Hepatocyte (in vitro differentiated cells): Measurements from ENCODE around the gene PRDM7. TPM values are rescaled to one million over a fixed set of nuclear protein-coding genes. Genes with fewer than 3 reads are reported as not detected.

Experiments
- DNase-seq: peaks from one replicate; pipeline ENCODE4 v3.0.0-alpha.2; 2016; ENCODE audit warnings: low spot score
- H2AFZ ChIP-seq: fragments of 200-600 bp; sonication (generic); 2 replicates; pipeline ENCODE4 v1.6.0; 2016; ENCODE audit warnings: antibody characterized with exemption, mild to moderate bottlenecking
- H3K27ac ChIP-seq: fragments of 200-600 bp; sonication (generic); 2 replicates; pipeline ENCODE4 v1.5.1; 2016; ENCODE audit warnings: mild to moderate bottlenecking
- H3K27me3 ChIP-seq: fragments of 200-600 bp; sonication (generic); 2 replicates; pipeline ENCODE4 v1.6.1; 2016
- H3K36me3 ChIP-seq: fragments of 200-600 bp; sonication (generic); replicated peaks from 2 replicates; pipeline ENCODE4 v1.5.1; 2016; ENCODE audit warnings: low read depth; ENCODE audit not compliant: insufficient read depth
- H3K4me1 ChIP-seq: fragments of 200-600 bp; sonication (generic); 2 replicates; pipeline ENCODE4 v1.5.1; 2016; ENCODE audit warnings: mild to moderate bottlenecking, moderate library complexity; ENCODE audit not compliant: insufficient read depth
- H3K4me2 ChIP-seq: fragments of 200-600 bp; sonication (generic); 2 replicates; pipeline ENCODE4 v1.6.0; 2016
- H3K4me3 ChIP-seq: fragments of 200-600 bp; sonication (generic); 2 replicates; pipeline ENCODE4 v1.5.1; 2016; ENCODE audit warnings: mild to moderate bottlenecking
- H3K79me2 ChIP-seq: fragments of 200-600 bp; sonication (generic); 2 replicates; pipeline ENCODE4 v1.6.0; 2017; ENCODE audit warnings: mild to moderate bottlenecking
- H3K9me2 ChIP-seq: fragments of 200-600 bp; sonication (generic); replicated peaks from 2 replicates; pipeline ENCODE4 v1.6.0; 2017; ENCODE audit warnings: mild to moderate bottlenecking; ENCODE audit not compliant: insufficient read depth
- H3K9me3 ChIP-seq: fragments of 200-600 bp; sonication (generic); 2 replicates; pipeline ENCODE4 v1.5.1; 2016; ENCODE audit warnings: low read depth, mild to moderate bottlenecking
- H4K20me1 ChIP-seq: fragments of 200-600 bp; sonication (generic); 2 replicates; pipeline ENCODE4 v1.6.0; 2016; ENCODE audit warnings: mild to moderate bottlenecking; ENCODE audit not compliant: insufficient read depth, poor library complexity, severe bottlenecking
- CTCF ChIP-seq: fragments of 200-600 bp; sonication (generic); IDR thresholded peaks from 2 replicates; pipeline ENCODE4 v1.5.1; 2016; ENCODE audit warnings: antibody characterized with exemption, mild to moderate bottlenecking; ENCODE audit not compliant: poor library complexity
- EZH2 ChIP-seq: fragments of 200-600 bp; sonication (generic); IDR thresholded peaks from 2 replicates; pipeline ENCODE4 v1.6.1; 2016; ENCODE audit warnings: antibody characterized with exemption, mild to moderate bottlenecking, borderline replicate concordance
- EZH2phosphoT487 ChIP-seq: fragments of 200-600 bp; sonication (generic); IDR thresholded peaks from one replicate; pipeline ENCODE4 v1.6.1; 2018; ENCODE audit warnings: antibody characterized with exemption, mild to moderate bottlenecking, low read depth, moderate library complexity; ENCODE audit not compliant: unreplicated experiment, severe bottlenecking
- WGBS: methylation state at CpG from one replicate; pipeline ENCODE4 v1.1.6; 2016; ENCODE audit warnings: low lambda C conversion rate; ENCODE audit errors: missing lambda C conversion rate; 5-methylcytosine and 5-hydroxymethylcytosine counted together
- polyA plus RNA-seq: library from polyadenylated mRNA; unstranded; fragments of >200 nt; fragmentation: Nextera tagmentation; extraction: Ambion mirVana; gene quantifications from 2 replicates; pipeline ENCODE4 v1.2.1, GENCODE V29; 2016
- total RNA-seq: library from RNA; depleted of rRNA; stranded (reverse); fragments of >200 nt; gene quantifications from 2 replicates; pipeline ENCODE4 v1.2.3, GENCODE V29; 2014

The PRDM7 gene
- total and polyA plus RNA-seq, 2 experiments from 2014 or later = not detected

DNA sequence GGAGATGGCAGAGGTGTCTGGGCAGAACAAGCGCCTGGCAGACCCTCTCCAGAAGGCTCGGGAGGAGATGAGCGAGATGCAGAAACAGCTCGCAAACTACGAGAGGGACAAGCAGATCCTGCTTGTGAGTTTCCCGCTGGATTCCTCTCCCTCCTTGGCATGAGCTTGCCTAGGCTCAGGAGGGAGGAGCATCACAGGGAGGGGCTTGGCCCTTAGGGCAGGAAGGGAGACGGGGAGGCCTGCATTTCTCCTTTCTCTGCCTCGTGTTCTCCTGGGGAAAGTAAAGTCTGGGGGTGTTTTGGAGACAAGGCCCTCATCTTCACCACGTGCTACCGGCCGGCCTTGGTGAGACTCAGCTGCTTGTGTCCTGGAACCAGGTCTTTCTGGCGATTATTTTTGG is 39.9 kb downstream of the PRDM7 start:
- H3K27me3 ChIP-seq = no peaks in the 10 kb centered on the region
- no peaks in the 10 kb centered on the region for H3K9me2 ChIP-seq
- DNase-seq = no peak
- H4K20me1 ChIP-seq = no peaks in the 10 kb centered on the region
- no peak overlapping the region for H3K27ac ChIP-seq
- H3K36me3 ChIP-seq = no peaks in the 10 kb centered on the region
- WGBS = 83% methylated on average over 11 of the region's 12 CpGs
- H3K4me1 ChIP-seq = no peaks in the 10 kb centered on the region
- no peaks in the 10 kb centered on the region for H3K79me2 ChIP-seq
- H3K4me3 ChIP-seq = no peak overlapping the region
- TF ChIP-seq EZH2 = no peak
- no peak for TF ChIP-seq EZH2phosphoT487
- TF ChIP-seq CTCF = no peak
- no peak overlapping the region for H3K4me2 ChIP-seq
- no peak overlapping the region for H2AFZ ChIP-seq
- no peaks in the 10 kb centered on the region for H3K9me3 ChIP-seq

DNA sequence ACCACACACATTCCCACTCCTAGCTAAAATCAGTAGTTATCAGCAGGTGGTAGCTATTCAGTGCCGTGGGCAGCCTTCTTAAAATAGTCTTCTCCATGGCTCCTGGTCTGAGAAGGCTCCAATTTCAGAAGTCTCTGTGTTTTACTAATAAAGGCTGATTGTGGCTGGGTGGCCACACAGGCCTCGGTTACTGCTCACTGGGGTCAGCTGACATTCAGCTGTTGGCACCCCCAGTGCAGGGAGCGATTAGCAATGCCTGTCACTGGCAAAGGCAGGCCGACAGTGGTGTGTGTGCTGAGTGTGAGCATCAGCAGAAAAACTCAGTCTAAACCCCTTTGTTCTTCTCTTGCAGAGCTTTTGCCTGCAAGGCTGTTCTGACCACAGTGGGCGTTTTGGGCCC is 41.2 kb downstream of the PRDM7 start:
- H4K20me1 ChIP-seq = no peaks in the 10 kb centered on the region
- H3K9me2 ChIP-seq = no peaks in the 10 kb centered on the region
- TF ChIP-seq EZH2 (no peak), CTCF (no peak), EZH2phosphoT487 (no peak)
- no peaks in the 10 kb centered on the region for H3K27me3 ChIP-seq
- H3K27ac ChIP-seq = no peak overlapping the region
- no peak overlapping the region for H2AFZ ChIP-seq
- H3K4me3 ChIP-seq = no peak overlapping the region
- H3K4me1 ChIP-seq = no peaks in the 10 kb centered on the region
- H3K36me3 ChIP-seq = no peaks in the 10 kb centered on the region
- 78% methylated on average over 5 of the region's 5 CpGs for WGBS
- H3K79me2 ChIP-seq = no peaks in the 10 kb centered on the region
- no peak for DNase-seq
- no peak overlapping the region for H3K4me2 ChIP-seq
- H3K9me3 ChIP-seq = no peaks in the 10 kb centered on the region

GRCh38 chr16:90034504-90034903 is 42.6 kb downstream of the PRDM7 start:
- no peak for TF ChIP-seq EZH2phosphoT487
- no peak for TF ChIP-seq EZH2
- no peak for TF ChIP-seq CTCF
- no peaks in the 10 kb centered on the region for H3K27me3 ChIP-seq
- no peaks in the 10 kb centered on the region for H3K9me3 ChIP-seq
- H3K4me1 ChIP-seq = no peaks in the 10 kb centered on the region
- DNase-seq = no peak
- no peak overlapping the region for H3K4me2 ChIP-seq
- no peaks in the 10 kb centered on the region for H3K36me3 ChIP-seq
- no peaks in the 10 kb centered on the region for H4K20me1 ChIP-seq
- no peaks in the 10 kb centered on the region for H3K79me2 ChIP-seq
- H3K4me3 ChIP-seq = no peak overlapping the region
- no peak overlapping the region for H2AFZ ChIP-seq
- 95% methylated on average over 8 of the region's 8 CpGs for WGBS
- no peak overlapping the region for H3K27ac ChIP-seq
- H3K9me2 ChIP-seq = no peaks in the 10 kb centered on the region

- no peaks in the 10 kb centered on the region for H3K9me2 ChIP-seq
- no peaks in the 10 kb centered on the region for H3K27me3 ChIP-seq
- 86% methylated on average over 4 of the region's 4 CpGs for WGBS
- H3K4me1 ChIP-seq = no peaks in the 10 kb centered on the region
- no peaks in the 10 kb centered on the region for H3K79me2 ChIP-seq
- H2AFZ ChIP-seq = no peak overlapping the region
- DNase-seq = no peak
- no peaks in the 10 kb centered on the region for H3K36me3 ChIP-seq
- no peak overlapping the region for H3K4me3 ChIP-seq
- no peak overlapping the region for H3K4me2 ChIP-seq
- no peak overlapping the region for H3K27ac ChIP-seq
- H4K20me1 ChIP-seq = no peaks in the 10 kb centered on the region
- TF ChIP-seq EZH2 (no peak), CTCF (no peak), EZH2phosphoT487 (no peak)
- no peaks in the 10 kb centered on the region for H3K9me3 ChIP-seq
These were observed 43.7 kb downstream of the PRDM7 start for GRCh38 chr16:90033387-90033786.
